Smooth muscle cell (in vitro differentiated cells): Measurements from ENCODE around the gene COLQ. TPM values are rescaled to one million over a fixed set of nuclear protein-coding genes. Genes with fewer than 3 reads are reported as not detected.

ENCODE experiments used
- DNase-seq: peaks from one replicate; lab custom pipeline; 2025; ENCODE audit not compliant: unreplicated experiment; lab: John Stamatoyannopoulos, UW
- H2AFZ ChIP-seq: fragments of 200-600 bp; sonication (generic); 2 replicates; pipeline ENCODE4 v1.6.0; 2016; ENCODE audit warnings: antibody characterized with exemption, low read depth, mild to moderate bottlenecking
- H3F3A ChIP-seq: fragments of 200-600 bp; sonication (generic); 2 replicates; pipeline ENCODE4 v1.6.0; 2017; ENCODE audit warnings: antibody characterized with exemption, low read depth
- H3K27ac ChIP-seq: fragments of 200-600 bp; sonication (generic); 2 replicates; pipeline ENCODE4 v1.5.1; 2016; ENCODE audit warnings: low read depth, mild to moderate bottlenecking
- H3K27me3 ChIP-seq: fragments of 200-600 bp; sonication (generic); 2 replicates; pipeline ENCODE4 v1.6.1; 2016; ENCODE audit warnings: low read depth, mild to moderate bottlenecking
- H3K36me3 ChIP-seq: fragments of 200-600 bp; sonication (generic); 2 replicates; pipeline ENCODE4 v1.5.1; 2016; ENCODE audit warnings: low read depth
- H3K4me1 ChIP-seq: fragments of 200-600 bp; sonication (generic); 2 replicates; pipeline ENCODE4 v1.5.1; 2016; ENCODE audit warnings: low read depth
- H3K4me2 ChIP-seq: fragments of 200-600 bp; sonication (generic); 2 replicates; pipeline ENCODE4 v1.6.0; 2016; ENCODE audit warnings: mild to moderate bottlenecking
- H3K4me3 ChIP-seq: fragments of 200-600 bp; sonication (generic); 2 replicates; pipeline ENCODE4 v1.5.1; 2016; ENCODE audit warnings: mild to moderate bottlenecking
- H3K79me2 ChIP-seq: fragments of 200-600 bp; sonication (generic); 2 replicates; pipeline ENCODE4 v1.6.0; 2016; ENCODE audit warnings: low read depth, mild to moderate bottlenecking
- H3K9ac ChIP-seq: fragments of 200-600 bp; sonication (generic); 2 replicates; pipeline ENCODE4 v1.6.0; 2016; ENCODE audit warnings: low read depth
- H3K9me3 ChIP-seq: fragments of 200-600 bp; sonication (generic); replicated peaks from 2 replicates; pipeline ENCODE4 v1.5.1; 2016; ENCODE audit warnings: low read depth
- H4K20me1 ChIP-seq: fragments of 200-600 bp; sonication (generic); 2 replicates; pipeline ENCODE4 v1.6.0; 2016; ENCODE audit warnings: low read depth
- WGBS: methylation state at CpG from one replicate; pipeline ENCODE4 v1.1.7; 2016; ENCODE audit warnings: low lambda C conversion rate; 5-methylcytosine and 5-hydroxymethylcytosine counted together
- polyA plus RNA-seq: library from polyadenylated mRNA; unstranded; fragments of >200 nt; fragmentation: Nextera tagmentation; extraction: Ambion mirVana; gene quantifications from 2 replicates; pipeline ENCODE4 v1.2.1, GENCODE V29; 2016
- total RNA-seq: library from RNA; depleted of rRNA; stranded (reverse); fragments of >200 nt; gene quantifications from 2 replicates; pipeline ENCODE4 v1.2.3, GENCODE V29; 2014
- TF ChIP-seq, protein P1 (sequence below): fragments of 200-600 bp; sonication (generic); IDR thresholded peaks from 2 replicates; pipeline ENCODE4 v1.5.1; 2017; ENCODE audit warnings: borderline replicate concordance, mild to moderate bottlenecking, antibody characterized with exemption; ENCODE audit not compliant: insufficient read depth, poor library complexity, severe bottlenecking

The COLQ gene
- total and polyA plus RNA-seq, 2 experiments from 2014 or later, result 0.69 to 1.8 TPM

- H3F3A ChIP-seq, result no peaks in the 10 kb centered on the region
- H3K27ac ChIP-seq, result no peak overlapping the region
- H3K4me1 ChIP-seq, result no peaks in the 10 kb centered on the region
- no peaks in the 10 kb centered on the region for H3K27me3 ChIP-seq
- H3K79me2 ChIP-seq, result no peaks in the 10 kb centered on the region
- H2AFZ ChIP-seq, result no peak overlapping the region
- no peak overlapping the region for H3K4me3 ChIP-seq
- H3K4me2 ChIP-seq, result no peak overlapping the region
- TF ChIP-seq, protein P1, sequence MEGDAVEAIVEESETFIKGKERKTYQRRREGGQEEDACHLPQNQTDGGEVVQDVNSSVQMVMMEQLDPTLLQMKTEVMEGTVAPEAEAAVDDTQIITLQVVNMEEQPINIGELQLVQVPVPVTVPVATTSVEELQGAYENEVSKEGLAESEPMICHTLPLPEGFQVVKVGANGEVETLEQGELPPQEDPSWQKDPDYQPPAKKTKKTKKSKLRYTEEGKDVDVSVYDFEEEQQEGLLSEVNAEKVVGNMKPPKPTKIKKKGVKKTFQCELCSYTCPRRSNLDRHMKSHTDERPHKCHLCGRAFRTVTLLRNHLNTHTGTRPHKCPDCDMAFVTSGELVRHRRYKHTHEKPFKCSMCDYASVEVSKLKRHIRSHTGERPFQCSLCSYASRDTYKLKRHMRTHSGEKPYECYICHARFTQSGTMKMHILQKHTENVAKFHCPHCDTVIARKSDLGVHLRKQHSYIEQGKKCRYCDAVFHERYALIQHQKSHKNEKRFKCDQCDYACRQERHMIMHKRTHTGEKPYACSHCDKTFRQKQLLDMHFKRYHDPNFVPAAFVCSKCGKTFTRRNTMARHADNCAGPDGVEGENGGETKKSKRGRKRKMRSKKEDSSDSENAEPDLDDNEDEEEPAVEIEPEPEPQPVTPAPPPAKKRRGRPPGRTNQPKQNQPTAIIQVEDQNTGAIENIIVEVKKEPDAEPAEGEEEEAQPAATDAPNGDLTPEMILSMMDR, result no peak
- no peaks in the 10 kb centered on the region for H3K9me3 ChIP-seq
- H3K9ac ChIP-seq, result no peak overlapping the region
- WGBS, result 98% methylated on average over 4 of the region's 4 CpGs
- no peak for DNase-seq
- peaks cover 31% of the 10 kb centered on the region for H3K36me3 ChIP-seq
- H4K20me1 ChIP-seq, result peaks cover 14% of the 10 kb centered on the region
Measured at GRCh38 chr3:15440891-15441290, 80.6 kb downstream of the COLQ start.

GRCh38 chr3:15439476-15439875 lies 82.0 kb downstream of the COLQ start:
- no peak overlapping the region for H3K9ac ChIP-seq
- H2AFZ ChIP-seq, result no peak overlapping the region
- DNase-seq, result no peak
- H3K27me3 ChIP-seq, result no peaks in the 10 kb centered on the region
- H4K20me1 ChIP-seq, result peaks cover 28% of the 10 kb centered on the region
- no peak overlapping the region for H3K4me3 ChIP-seq
- peaks cover 37% of the 10 kb centered on the region for H3K36me3 ChIP-seq
- H3K4me2 ChIP-seq, result no peak overlapping the region
- H3K4me1 ChIP-seq, result no peaks in the 10 kb centered on the region
- no peaks in the 10 kb centered on the region for H3F3A ChIP-seq
- H3K79me2 ChIP-seq, result no peaks in the 10 kb centered on the region
- TF ChIP-seq, protein P1, result no peak
- no peak overlapping the region for H3K27ac ChIP-seq
- H3K9me3 ChIP-seq, result no peaks in the 10 kb centered on the region

GRCh38 chr3:15438983-15439382 lies 82.5 kb downstream of the COLQ start:
- peaks cover 33% of the 10 kb centered on the region for H4K20me1 ChIP-seq
- H2AFZ ChIP-seq, result no peak overlapping the region
- no peak overlapping the region for H3K4me3 ChIP-seq
- H3K9me3 ChIP-seq, result no peaks in the 10 kb centered on the region
- H3F3A ChIP-seq, result no peaks in the 10 kb centered on the region
- DNase-seq, result no peak
- WGBS, result 100% methylated on average over 4 of the region's 4 CpGs
- H3K9ac ChIP-seq, result no peak overlapping the region
- peaks cover 42% of the 10 kb centered on the region for H3K36me3 ChIP-seq
- no peak overlapping the region for H3K4me2 ChIP-seq
- H3K79me2 ChIP-seq, result no peaks in the 10 kb centered on the region
- H3K27ac ChIP-seq, result no peak overlapping the region
- TF ChIP-seq, protein P1, result no peak
- no peaks in the 10 kb centered on the region for H3K4me1 ChIP-seq
- H3K27me3 ChIP-seq, result no peaks in the 10 kb centered on the region

DNA sequence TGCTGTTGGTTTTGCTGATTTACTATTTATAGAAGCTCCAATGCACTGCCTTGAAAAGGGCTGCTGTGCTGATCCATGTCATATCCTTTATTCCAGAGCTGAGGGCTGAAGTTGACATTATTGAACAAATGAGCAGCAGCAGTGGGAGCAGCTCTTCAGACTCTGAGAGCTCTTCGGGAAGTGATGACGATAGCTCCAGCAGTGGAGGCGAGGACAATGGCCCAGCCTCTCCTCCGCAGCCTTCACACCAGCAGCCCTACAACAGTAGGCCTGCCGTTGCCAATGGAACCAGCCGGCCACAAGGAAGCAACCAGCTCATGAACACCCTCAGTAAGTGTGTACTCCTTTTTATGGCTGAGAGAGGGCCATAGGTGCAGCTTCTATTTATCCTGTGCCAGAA lies 85.3 kb downstream of the COLQ start:
- no peaks in the 10 kb centered on the region for H3K4me1 ChIP-seq
- H3K4me3 ChIP-seq, result no peak overlapping the region
- no peak for DNase-seq
- no peaks in the 10 kb centered on the region for H3F3A ChIP-seq
- H4K20me1 ChIP-seq, result peaks cover 54% of the 10 kb centered on the region
- H3K27ac ChIP-seq, result no peak overlapping the region
- peaks cover 51% of the 10 kb centered on the region for H3K36me3 ChIP-seq
- H3K9me3 ChIP-seq, result no peaks in the 10 kb centered on the region
- no peaks in the 10 kb centered on the region for H3K27me3 ChIP-seq
- peaks cover 6% of the 10 kb centered on the region for H3K79me2 ChIP-seq
- no peak overlapping the region for H3K4me2 ChIP-seq
- TF ChIP-seq, protein P1, result no peak
- no peak overlapping the region for H3K9ac ChIP-seq
- H2AFZ ChIP-seq, result no peak overlapping the region
- 98% methylated on average over 6 of the region's 6 CpGs for WGBS
